Activated T-cell treated with anti-CD3 and anti-CD28 coated beads, Interleukin-2, amount 50 U/mL, for 48 hours (primary cell): Measurements from ENCODE around the gene TMPRSS2.

Experiments used
- DNase-seq, 2 experiments: peaks; one replicate each; pipeline ENCODE4 v3.0.0-alpha.2; 2020

Gene TMPRSS2

GRCh38 chr21:41480086-41480690, 27.8 kb downstream of the TMPRSS2 start:
- no peak for DNase-seq

GRCh38 chr21:41479686-41480085, 28.3 kb downstream of the TMPRSS2 start:
- no peak for DNase-seq

GRCh38 chr21:41478319-41479177, 29.4 kb downstream of the TMPRSS2 start:
- DNase-seq, result no peak

- DNase-seq, result no peak
Measured at GRCh38 chr21:41477641-41478318, 30.2 kb downstream of the TMPRSS2 start.

GRCh38 chr21:41475714-41476420, 32.1 kb downstream of the TMPRSS2 start:
- no peak for DNase-seq

GRCh38 chr21:41472753-41473548, 35.0 kb downstream of the TMPRSS2 start:
- DNase-seq, result no peak

GRCh38 chr21:41470054-41470453, 37.9 kb downstream of the TMPRSS2 start:
- no peak for DNase-seq

GRCh38 chr21:41466024-41466820, 41.7 kb downstream of the TMPRSS2 start:
- no peak for DNase-seq

GRCh38 chr21:41465176-41465781, 42.7 kb downstream of the TMPRSS2 start:
- no peak for DNase-seq

GRCh38 chr21:41460578-41461527, 47.1 kb downstream of the TMPRSS2 start:
- DNase-seq, result peak; percentile 60 to 69

GRCh38 chr21:41459884-41460534, 47.9 kb downstream of the TMPRSS2 start:
- DNase-seq, result no peak

GRCh38 chr21:41458559-41458958, 49.4 kb downstream of the TMPRSS2 start:
- DNase-seq, result no peak

- no peak for DNase-seq
Measured at GRCh38 chr21:41458121-41458520, 49.8 kb downstream of the TMPRSS2 start.

- no peak for DNase-seq
Measured at GRCh38 chr21:41453761-41454160, 54.2 kb downstream of the TMPRSS2 start.

GRCh38 chr21:41453198-41453597, 54.8 kb downstream of the TMPRSS2 start:
- no peak for DNase-seq

GRCh38 chr21:41451753-41452676, 55.9 kb downstream of the TMPRSS2 start:
- DNase-seq, result no peak

GRCh38 chr21:41449613-41450012, 58.3 kb downstream of the TMPRSS2 start:
- DNase-seq, result no peak

GRCh38 chr21:41447356-41447755, 60.6 kb downstream of the TMPRSS2 start:
- no peak for DNase-seq
